HPDE6-E6E7 (cell line): ENCODE measurements around the gene QPRT.
"Not testable (repeated sequence)": the region's sequence is repeated elsewhere in the genome, so short reads cannot be mapped to it uniquely, and the experiment has no call there.

ENCODE experiments used
- DNase-seq: peaks from one replicate; pipeline ENCODE4 v3.0.0; 2011; ENCODE audit warnings: missing footprints; ENCODE audit errors: extremely low spot score

Gene QPRT

GRCh38 chr16:29678691-29679267, at the start of gene QPRT:
Gene QPRT (plus strand): TSS chr16:29679180. CDS start chr16:29679198, 18 bp downstream.
- DNase-seq = peak; percentile 14

GRCh38 chr16:29629318-29629717, 49.7 kb upstream of the QPRT start:
- not testable (repeated sequence) for DNase-seq

GRCh38 chr16:29631658-29632057, 47.3 kb upstream of the QPRT start:
- not testable (repeated sequence) for DNase-seq

- DNase-seq = not testable (repeated sequence)
Observed at GRCh38 chr16:29635902-29636301, 43.1 kb upstream of the QPRT start.

GRCh38 chr16:29636368-29636767, 42.6 kb upstream of the QPRT start:
- DNase-seq = not testable (repeated sequence)

GRCh38 chr16:29638751-29639150, 40.2 kb upstream of the QPRT start:
- DNase-seq = not testable (repeated sequence)

GRCh38 chr16:29641561-29641960, 37.4 kb upstream of the QPRT start:
- DNase-seq = no peak

GRCh38 chr16:29643596-29643995, 35.4 kb upstream of the QPRT start:
- DNase-seq = no peak

- no peak for DNase-seq
Observed at GRCh38 chr16:29644338-29644857, 34.6 kb upstream of the QPRT start.

- no peak for DNase-seq
Observed at GRCh38 chr16:29644973-29645693, 33.8 kb upstream of the QPRT start.

- DNase-seq = no peak
Observed at GRCh38 chr16:29645694-29646187, 33.2 kb upstream of the QPRT start.

GRCh38 chr16:29646947-29647346, 32.0 kb upstream of the QPRT start:
- no peak for DNase-seq

- no peak for DNase-seq
Observed at GRCh38 chr16:29649588-29650494, 29.1 kb upstream of the QPRT start.

- DNase-seq = no peak
Observed at GRCh38 chr16:29650771-29651170, 28.2 kb upstream of the QPRT start.

GRCh38 chr16:29651774-29652349, 27.1 kb upstream of the QPRT start:
- DNase-seq = no peak

GRCh38 chr16:29653471-29653870, 25.5 kb upstream of the QPRT start:
- no peak for DNase-seq

GRCh38 chr16:29653890-29654289, 25.1 kb upstream of the QPRT start:
- DNase-seq = not testable (repeated sequence)

GRCh38 chr16:29656688-29657523, 22.1 kb upstream of the QPRT start:
- no peak for DNase-seq

GRCh38 chr16:29658705-29659104, 20.3 kb upstream of the QPRT start:
- no peak for DNase-seq

GRCh38 chr16:29662000-29662728, 16.8 kb upstream of the QPRT start:
- no peak for DNase-seq
